Spleen (tissue), 7 donors: ENCODE measurements around the gene RARG.
"Not testable (repeated sequence)": the region's sequence is repeated elsewhere in the genome, so short reads cannot be mapped to it uniquely, and the experiment has no call there.

Experiments
- CTCF ChIP-seq, 11 experiments: fragments of 200-600 bp in 7 of 11; fragments of 450-650 bp in 4 of 11; sonication (generic) in 4 of 11; IDR thresholded peaks in 8 of 11; conservative IDR thresholded peaks in 3 of 11; 1 replicate in 7 of 11; 2 replicates in 4 of 11; pipeline versions ENCODE4 v1.4.0 to v1.8.0; 2016 to 2021; ENCODE audit warnings: antibody characterized with exemption in 11 of 11, inconsistent platforms in 4 of 11, mild to moderate bottlenecking in 1 of 11
- POLR2AphosphoS5 ChIP-seq, 3 donors: sonication (generic); formaldehyde crosslinking; IDR thresholded peaks; one replicate each; pipeline ENCODE4 v1.5.1; 2017; ENCODE audit warnings: antibody characterized with exemption in 3 of 3
- donor health status: DM: no; HTN: no; CAD: no; lungs with moderate emphysema.
- donor health status: DM: no; HTN: no; CAD: no.
- donor health status: DM: no; HTN: no; CAD: no.

- not testable (repeated sequence) for TF ChIP-seq CTCF (IDR thresholded peaks at IDR 0.05 in 8 of 11, conservative IDR thresholded peaks at IDR 0.05 in 3 of 11); POLR2AphosphoS5 (IDR thresholded peaks at IDR 0.05)
Measured at GRCh38 chr12:53177447-53177846, 54.6 kb downstream of the RARG start.
